Mesendoderm (in vitro differentiated cells): ENCODE data around the gene YIF1A.
A peak's percentile ranks its signal among the peaks of the same experiment; 100 is the strongest.

Experiments used
- DNase-seq: peaks from one replicate; pipeline ENCODE4 v3.0.0; 2013
- H2AK5ac ChIP-seq: 2 replicates; pipeline ENCODE4 v1.6.1; 2013; ENCODE audit warnings: low read length, inconsistent platforms
- H2BK120ac ChIP-seq: 2 replicates; pipeline ENCODE4 v1.6.1; 2013; ENCODE audit warnings: low read depth, mild to moderate bottlenecking, low read length, moderate library complexity, mixed read lengths
- H2BK15ac ChIP-seq: replicated peaks from 2 replicates; pipeline ENCODE4 v1.6.1; 2013; ENCODE audit warnings: low read depth, mild to moderate bottlenecking, moderate library complexity
- H2BK5ac ChIP-seq: 2 replicates; pipeline ENCODE4 v1.6.1; 2013; ENCODE audit warnings: low read length, inconsistent platforms
- H3K18ac ChIP-seq: 2 replicates; pipeline ENCODE4 v1.6.1; 2013; ENCODE audit warnings: mild to moderate bottlenecking, low read length, mixed read lengths
- H3K23ac ChIP-seq: one replicate; pipeline ENCODE4 v1.6.1; 2013; ENCODE audit warnings: low read length
- H3K27ac ChIP-seq: 2 replicates; pipeline ENCODE4 v1.5.1; 2013; ENCODE audit warnings: low read depth, mild to moderate bottlenecking, inconsistent platforms, low read length, moderate library complexity
- H3K27me3 ChIP-seq: 2 replicates; pipeline ENCODE4 v1.6.1; 2013; ENCODE audit warnings: low read length, control low read depth, mild to moderate bottlenecking, inconsistent platforms; ENCODE audit not compliant: insufficient read depth, poor library complexity
- H3K36me3 ChIP-seq: 2 replicates; pipeline ENCODE4 v1.6.1; 2013; ENCODE audit warnings: low read length, inconsistent platforms; ENCODE audit not compliant: control insufficient read depth, insufficient read depth
- H3K4ac ChIP-seq: one replicate; pipeline ENCODE4 v1.6.1; 2013; ENCODE audit warnings: low read depth, mild to moderate bottlenecking, low read length, moderate library complexity
- H3K4me1 ChIP-seq: 2 replicates; pipeline ENCODE4 v1.6.1; 2013; ENCODE audit warnings: low read depth, low read length, inconsistent platforms; ENCODE audit not compliant: control insufficient read depth
- H3K4me2 ChIP-seq: 2 replicates; pipeline ENCODE4 v1.6.1; 2013; ENCODE audit warnings: low read length
- H3K4me3 ChIP-seq: 2 replicates; pipeline ENCODE4 v1.5.1; 2013; ENCODE audit warnings: mild to moderate bottlenecking, low read length
- H3K56ac ChIP-seq: one replicate; pipeline ENCODE4 v1.6.1; 2013; ENCODE audit warnings: low read length
- H3K79me1 ChIP-seq: 2 replicates; pipeline ENCODE4 v1.6.1; 2013; ENCODE audit warnings: low read length, inconsistent platforms
- H3K79me2 ChIP-seq: 2 replicates; pipeline ENCODE4 v1.6.1; 2013; ENCODE audit warnings: mild to moderate bottlenecking, low read length; ENCODE audit not compliant: control insufficient read depth, insufficient read depth
- H3K9ac ChIP-seq: 2 replicates; pipeline ENCODE4 v1.6.1; 2013; ENCODE audit warnings: low read length, inconsistent platforms
- H4K5ac ChIP-seq: one replicate; pipeline ENCODE4 v1.6.1; 2013; ENCODE audit warnings: low read length
- H4K8ac ChIP-seq: one replicate; pipeline ENCODE4 v1.6.1; 2013; ENCODE audit warnings: low read depth, mild to moderate bottlenecking, control low read depth, low read length, moderate library complexity
- WGBS: extraction: QIAGEN DNeasy Blood & Tissue Kit; methylation state at CpG from one replicate; pipeline ENCODE4 v1.1.7; 2013; ENCODE audit warnings: low lambda C conversion rate, missing lambda C conversion rate; ENCODE audit not compliant: insufficient coverage; ENCODE audit errors: extremely low coverage; 5-methylcytosine and 5-hydroxymethylcytosine counted together

The YIF1A gene

DNA sequence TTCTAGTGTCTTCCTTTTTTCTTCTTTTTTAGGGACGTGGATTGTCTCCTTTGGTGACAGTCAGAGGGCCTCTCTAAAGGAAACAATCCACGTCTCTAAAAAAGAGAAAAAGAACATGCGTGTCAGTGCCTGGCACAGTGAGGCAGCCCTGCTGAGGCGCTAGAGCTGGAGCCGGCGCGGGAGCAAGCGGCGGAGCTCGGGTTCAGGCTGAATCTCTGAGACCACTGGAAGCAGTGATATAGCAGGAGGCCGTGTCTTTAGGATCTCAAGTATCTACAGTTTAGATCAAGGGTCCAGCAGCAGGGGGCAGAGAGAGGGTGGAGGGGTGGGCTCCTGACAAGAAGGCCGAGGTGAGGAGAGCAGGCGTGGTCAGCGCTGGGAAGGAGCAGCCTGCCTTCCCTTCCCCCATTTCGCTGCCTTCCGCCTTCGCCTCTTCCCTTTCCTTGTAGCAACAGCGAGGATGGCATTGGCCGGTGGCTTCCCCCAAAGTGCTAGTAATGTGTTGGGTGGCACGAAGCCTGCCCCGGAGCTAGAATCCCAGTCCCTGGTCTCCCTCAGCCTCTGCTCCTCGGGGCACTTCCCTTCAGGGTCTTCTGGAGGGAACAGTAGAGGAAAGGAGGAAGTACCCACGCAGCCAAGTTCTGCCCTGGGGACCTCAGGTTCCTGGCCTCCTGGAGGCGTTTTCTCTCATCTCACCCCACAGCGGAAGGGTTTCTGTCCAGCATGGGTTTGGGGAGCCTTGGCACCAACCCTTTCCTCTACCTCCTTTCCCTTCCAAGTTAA lies 48.8 kb downstream of the YIF1A start:
- no peaks in the 10 kb centered on the region for H3K27me3 ChIP-seq
- WGBS, result no CpG with 5 or more reads among the region's 25 CpGs
- no peak overlapping the region for H2BK15ac ChIP-seq
- no peak overlapping the region for H3K18ac ChIP-seq
- no peaks in the 10 kb centered on the region for H3K4me1 ChIP-seq
- peak overlapping the region; percentile 20 for H3K9ac ChIP-seq
- no peak overlapping the region for H4K5ac ChIP-seq
- H3K23ac ChIP-seq, result no peak overlapping the region
- H3K56ac ChIP-seq, result no peak overlapping the region
- no peak overlapping the region for H3K4ac ChIP-seq
- no peaks in the 10 kb centered on the region for H3K36me3 ChIP-seq
- no peak overlapping the region for H3K4me3 ChIP-seq
- H2AK5ac ChIP-seq, result no peak overlapping the region
- no peak for DNase-seq
- H3K27ac ChIP-seq, result no peak overlapping the region
- H2BK5ac ChIP-seq, result no peak overlapping the region
- H3K4me2 ChIP-seq, result no peak overlapping the region
- H3K79me1 ChIP-seq, result no peaks in the 10 kb centered on the region
- no peak overlapping the region for H2BK120ac ChIP-seq
- no peaks in the 10 kb centered on the region for H3K79me2 ChIP-seq
- no peak overlapping the region for H4K8ac ChIP-seq

- no peak overlapping the region for H2BK120ac ChIP-seq
- no peak for DNase-seq
- H3K23ac ChIP-seq, result no peak overlapping the region
- no peaks in the 10 kb centered on the region for H3K4me1 ChIP-seq
- H3K4me3 ChIP-seq, result no peak overlapping the region
- no peak overlapping the region for H3K18ac ChIP-seq
- H3K36me3 ChIP-seq, result no peaks in the 10 kb centered on the region
- H2AK5ac ChIP-seq, result no peak overlapping the region
- H3K79me2 ChIP-seq, result no peaks in the 10 kb centered on the region
- H2BK5ac ChIP-seq, result no peak overlapping the region
- no peak overlapping the region for H3K56ac ChIP-seq
- no peaks in the 10 kb centered on the region for H3K79me1 ChIP-seq
- no peak overlapping the region for H3K9ac ChIP-seq
- no peak overlapping the region for H3K27ac ChIP-seq
- H4K8ac ChIP-seq, result no peak overlapping the region
- H3K4ac ChIP-seq, result no peak overlapping the region
- H3K27me3 ChIP-seq, result no peaks in the 10 kb centered on the region
- WGBS, result no CpG with 5 or more reads among the region's 3 CpGs
- no peak overlapping the region for H2BK15ac ChIP-seq
- no peak overlapping the region for H3K4me2 ChIP-seq
- H4K5ac ChIP-seq, result no peak overlapping the region
Measured at GRCh38 chr11:66239511-66239910, 49.4 kb downstream of the YIF1A start.

DNA sequence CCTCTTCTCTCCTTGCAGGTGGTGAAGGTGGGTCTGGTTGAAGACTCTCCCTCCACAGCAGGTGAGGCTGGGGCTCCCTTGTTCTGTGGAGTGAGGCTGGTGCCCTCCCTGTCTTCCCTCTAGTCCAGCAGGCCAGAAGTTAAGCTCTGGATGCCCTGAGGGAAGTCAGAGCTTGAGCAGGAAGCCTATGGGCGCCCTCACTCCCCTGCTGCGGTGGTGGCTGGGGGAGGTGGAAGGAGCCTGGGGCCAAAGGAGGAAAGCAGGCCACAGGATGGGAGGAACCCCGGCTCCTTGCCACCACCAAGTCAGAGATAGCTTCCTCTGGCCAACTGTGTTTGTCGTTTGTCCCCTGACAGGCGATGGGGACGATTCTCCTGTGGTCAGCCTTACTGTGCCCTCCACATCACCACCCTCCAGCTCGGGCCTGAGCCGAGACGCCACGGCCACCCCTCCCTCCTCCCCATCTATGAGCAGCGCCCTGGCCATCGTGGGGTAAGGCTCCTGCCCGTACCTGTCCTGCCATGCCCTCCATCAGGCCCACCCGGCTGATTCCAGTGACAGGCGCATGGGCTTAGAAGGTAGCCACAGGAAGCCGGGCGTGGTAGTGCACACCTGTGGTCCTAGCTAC lies 50.0 kb downstream of the YIF1A start:
- Histone ChIP-seq H3K79me2 (no peaks in the 10 kb centered on the region), H3K27ac (no peak overlapping the region), H4K5ac (no peak overlapping the region), H3K4me3 (no peak overlapping the region), H3K36me3 (no peaks in the 10 kb centered on the region), H3K4me2 (no peak overlapping the region), H3K4me1 (no peaks in the 10 kb centered on the region), H2AK5ac (no peak overlapping the region), H3K4ac (no peak overlapping the region), H3K18ac (no peak overlapping the region), H2BK5ac (no peak overlapping the region), H4K8ac (no peak overlapping the region), H3K27me3 (no peaks in the 10 kb centered on the region), H3K79me1 (no peaks in the 10 kb centered on the region), H3K9ac (no peak overlapping the region), H3K23ac (no peak overlapping the region), H3K56ac (no peak overlapping the region), H2BK15ac (no peak overlapping the region), H2BK120ac (no peak overlapping the region)
- no CpG with 5 or more reads among the region's 17 CpGs for WGBS
- no peak for DNase-seq

GRCh38 chr11:66237867-66238266 lies 51.1 kb downstream of the YIF1A start:
- Histone ChIP-seq H3K4me3 (no peak overlapping the region), H4K8ac (no peak overlapping the region), H3K56ac (no peak overlapping the region), H3K9ac (no peak overlapping the region), H2BK120ac (no peak overlapping the region), H3K79me2 (no peaks in the 10 kb centered on the region), H2BK5ac (no peak overlapping the region), H3K27ac (no peak overlapping the region), H3K79me1 (no peaks in the 10 kb centered on the region), H3K4me1 (no peaks in the 10 kb centered on the region), H4K5ac (no peak overlapping the region), H3K23ac (no peak overlapping the region), H2BK15ac (no peak overlapping the region), H3K27me3 (no peaks in the 10 kb centered on the region), H3K36me3 (no peaks in the 10 kb centered on the region), H3K4me2 (no peak overlapping the region), H2AK5ac (no peak overlapping the region), H3K4ac (no peak overlapping the region), H3K18ac (no peak overlapping the region)
- DNase-seq, result no peak
- WGBS, result no CpG with 5 or more reads among the region's 6 CpGs

DNA sequence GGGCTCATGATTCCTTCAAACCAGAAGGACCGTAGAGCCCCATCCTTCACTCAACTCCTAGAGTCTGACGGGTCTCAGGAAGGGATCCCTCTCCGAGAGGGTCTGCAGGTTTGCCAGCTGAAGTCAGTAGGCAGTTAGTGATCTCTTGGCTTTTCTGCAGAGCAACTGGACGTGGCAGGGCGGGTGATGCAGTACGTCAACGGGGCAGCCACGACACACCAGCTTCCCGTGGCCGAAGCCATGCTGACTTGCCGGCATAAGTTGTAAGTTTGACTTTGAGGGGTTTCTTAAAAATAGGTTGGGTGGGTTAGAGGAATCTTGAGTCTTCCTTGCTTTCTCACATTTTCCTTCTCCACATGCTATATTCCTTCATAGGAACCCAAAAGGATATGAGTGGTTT lies 53.8 kb downstream of the YIF1A start:
- H3K4ac ChIP-seq, result no peak overlapping the region
- H4K5ac ChIP-seq, result no peak overlapping the region
- H3K9ac ChIP-seq, result no peak overlapping the region
- WGBS, result no CpG with 5 or more reads among the region's 11 CpGs
- H3K36me3 ChIP-seq, result peaks cover 9% of the 10 kb centered on the region
- no peak overlapping the region for H2BK15ac ChIP-seq
- H4K8ac ChIP-seq, result no peak overlapping the region
- H3K79me1 ChIP-seq, result no peaks in the 10 kb centered on the region
- H2AK5ac ChIP-seq, result no peak overlapping the region
- no peak for DNase-seq
- H3K4me2 ChIP-seq, result no peak overlapping the region
- H3K27me3 ChIP-seq, result no peaks in the 10 kb centered on the region
- no peak overlapping the region for H3K56ac ChIP-seq
- H3K27ac ChIP-seq, result no peak overlapping the region
- no peak overlapping the region for H2BK120ac ChIP-seq
- no peak overlapping the region for H3K23ac ChIP-seq
- H3K79me2 ChIP-seq, result no peaks in the 10 kb centered on the region
- no peak overlapping the region for H3K18ac ChIP-seq
- no peaks in the 10 kb centered on the region for H3K4me1 ChIP-seq
- H2BK5ac ChIP-seq, result no peak overlapping the region
- no peak overlapping the region for H3K4me3 ChIP-seq
